Heart left ventricle (tissue), 16 donors: ENCODE data around the gene ABHD14A. TPM values are rescaled to one million over a fixed set of nuclear protein-coding genes. Genes with fewer than 3 reads are reported as not detected.
A peak's percentile ranks its signal among the peaks of the same experiment; 100 is the strongest.

Experiments used
- ATAC-seq, 4 donors: fragments of 200-7000 bp; cut with Tn5 transposase; one replicate each; pipeline ENCODE4 v1.9.1; 2020 to 2022; ENCODE audit warnings: moderate library complexity in 4 of 4, mild to moderate bottlenecking in 3 of 4, moderate number of reproducible peaks in 1 of 4
- DNase-seq, 5 donors: peaks; one replicate each; pipeline ENCODE4 v3.0.0-alpha.2; 2020
- H3K27ac ChIP-seq, 12 donors: fragments of 200-600 bp; sonication (generic) in 4 of 12; one replicate each; pipeline versions ENCODE4 v1.5.0 to v1.8.0; 2016 to 2022; ENCODE audit warnings: mild to moderate bottlenecking in 2 of 12
- H3K27me3 ChIP-seq, 9 donors: fragments of 200-600 bp; sonication (generic) in 2 of 9; one replicate each; pipeline versions ENCODE4 v1.5.1 to v1.8.0; 2016 to 2022; ENCODE audit warnings: mild to moderate bottlenecking in 3 of 9
- H3K36me3 ChIP-seq, 9 donors: fragments of 200-600 bp; sonication (generic) in 2 of 9; one replicate each; pipeline versions ENCODE4 v1.5.0 to v1.8.0; 2018 to 2022; ENCODE audit warnings: mild to moderate bottlenecking in 2 of 9
- H3K4me1 ChIP-seq, 12 donors: fragments of 200-600 bp; sonication (generic) in 4 of 12; one replicate each; pipeline versions ENCODE4 v1.5.0 to v1.8.0; 2016 to 2022; ENCODE audit warnings: mild to moderate bottlenecking in 3 of 12
- H3K4me3 ChIP-seq, 12 donors: fragments of 200-600 bp; sonication (generic) in 4 of 12; one replicate each; pipeline versions ENCODE4 v1.5.0 to v1.8.0; 2017 to 2022; ENCODE audit warnings: mild to moderate bottlenecking in 9 of 12, moderate library complexity in 4 of 12
- H3K9me3 ChIP-seq, 12 donors: fragments of 200-600 bp; sonication (generic) in 4 of 12; one replicate each; pipeline versions ENCODE4 v1.5.0 to v1.8.0; 2016 to 2022; ENCODE audit warnings: mild to moderate bottlenecking in 1 of 12
- CTCF ChIP-seq, 12 donors: fragments of 200-600 bp; sonication (generic) in 4 of 12; IDR thresholded peaks; one replicate each; pipeline versions ENCODE4 v1.5.0 to v1.8.0; 2018 to 2022; ENCODE audit warnings: antibody characterized with exemption in 12 of 12, mild to moderate bottlenecking in 5 of 12
- POLR2A ChIP-seq, 2 donors: fragments of 450-650 bp; IDR thresholded peaks; one replicate each; pipeline ENCODE4 v1.6.1; 2017; ENCODE audit warnings: antibody characterized with exemption in 2 of 2, mild to moderate bottlenecking in 2 of 2, moderate library complexity in 2 of 2
- WGBS, 4 donors: extraction: QIAGEN DNeasy Blood & Tissue Kit in 2 of 4; methylation state at CpG; one replicate each; pipeline versions ENCODE4 v1.1.5 to v1.1.7; 2013 to 2018; 5-methylcytosine and 5-hydroxymethylcytosine counted together
- intact Hi-C, 10 donors: fragments of 100-400 bp; cut with DNase I; formaldehyde crosslinking; loops; one replicate each; pipeline versions ENCODE4 v1.11.1 to v1.14.2; 2022
- polyA plus RNA-seq, 2 donors: library from polyadenylated mRNA; stranded (reverse); fragments of 200-250 nt; gene quantifications; one replicate each; pipeline ENCODE4 v1.2.3, GENCODE V29; 2013
- total RNA-seq, 9 donors: library from RNA; depleted of rRNA in 2 of 9; stranded (reverse); fragments of >200 nt in 2 of 9; fragmentation: NEBNext Ultra II Directional in 3 of 9; extraction: Animal tissue kit (Norgen Biotek cat#: 25700) in 3 of 9; gene quantifications; one replicate each; pipeline versions ENCODE4 v1.1.0 to v1.2.4, GENCODE V29; 2016 to 2023
- donor health status: ischemic (EF 13 %, LVEDD 7.1; RV severe dilation, severe dysfunction).
- donor health status: healthy with polysubstance abuse.
- donor health status: DM: no; HTN: yes; CAD: no.
- donor health status: DM: no; HTN: no; CAD: no.
- donor health status: ischemic (EF 25% LVEDD 6.9; RV normal size, moderate dysfunction).
- donor health status: ischemic (EF 25% LVEDD 5.7; RV mildly dilated, moderate dysfunction).
- donor health status: healthy.
- donor health status: DM: yes; HTN: yes; CAD: no.
- donor health status: ischemic (EF 35%, LVEDD 5.7; RV mildly dilated, moderate dysfunction).
- donor health status: nonischemic (EF 11% LVEDD 7.7; RV severe dilation, severe dysfunction).
- donor health status: DM: yes; HTN: yes; CAD: no.
- donor health status: PGD.
- donor health status: ischemic (EF 29% LVEDD 5.4; RV normal size, mild dysfunction).
- donor health status: nonischemic (EF 23%, LVEDD 6.1; RV moderate dilation, normal function).

ABHD14A gene
- total and polyA plus RNA-seq, 11 donors = 17.7 to 70.3 (median 22.1) TPM

- no peaks in the 10 kb centered on the region for H3K9me3 ChIP-seq
- no peaks in the 10 kb centered on the region for H3K27me3 ChIP-seq
- H3K4me3 ChIP-seq = no peak overlapping the region
- intact Hi-C loops = loop anchor here in 1 of 10 donors (5.0 kb wide), 1 partner anchor 37 kb away; no protein-coding TSS in a partner anchor
- ATAC-seq = no peak
- DNase-seq = no peak
- no peaks in the 10 kb centered on the region for H3K36me3 ChIP-seq
- peak overlapping the region in 1 of 12 donors; percentile 52 for H3K27ac ChIP-seq
- H3K4me1 ChIP-seq = peaks cover 19 to 75% (median 44%) of the 10 kb centered on the region in 12 donors
- TF ChIP-seq POLR2A (IDR thresholded peaks at IDR 0.05) (no peak), CTCF (IDR thresholded peaks at IDR 0.05) (no peak)
- WGBS, 4 donors = 77 to 80% (median 78%) methylated on average over 10 to 13 of the region's 13 CpGs
Measured at GRCh38 chr3:52015438-52016228, 40.8 kb downstream of the ABHD14A start.

- Histone ChIP-seq H3K4me3 (no peak overlapping the region), H3K36me3 (no peaks in the 10 kb centered on the region), H3K9me3 (no peaks in the 10 kb centered on the region), H3K4me1 (peaks cover 32 to 91% (median 63%) of the 10 kb centered on the region in 12 donors), H3K27ac (peak overlapping the region in 9 of 12 donors; percentile 22 to 99 (median 35)), H3K27me3 (no peaks in the 10 kb centered on the region)
- DNase-seq = no peak
- WGBS, 4 donors = 55 to 78% (median 60%) methylated on average over 10 to 11 of the region's 11 CpGs
- no peak for ATAC-seq
- intact Hi-C loops = loop anchor here in 1 of 10 donors (5.0 kb wide), 1 partner anchor 35 kb away; no protein-coding TSS in a partner anchor
- TF ChIP-seq POLR2A (IDR thresholded peaks at IDR 0.05) (no peak), CTCF (IDR thresholded peaks at IDR 0.05) (no peak)
Measured at GRCh38 chr3:52017586-52017985, 42.7 kb downstream of the ABHD14A start.

- Histone ChIP-seq H3K27me3 (no peaks in the 10 kb centered on the region), H3K9me3 (no peaks in the 10 kb centered on the region), H3K4me1 (peaks cover 32 to 91% (median 69%) of the 10 kb centered on the region in 12 donors), H3K27ac (peak overlapping the region; percentile 81 to 99 (median 93)), H3K36me3 (no peaks in the 10 kb centered on the region), H3K4me3 (no peak overlapping the region)
- ATAC-seq (no peak), DNase-seq (no peak)
- TF ChIP-seq POLR2A (IDR thresholded peaks at IDR 0.05) = no peak
- no peak for TF ChIP-seq CTCF (IDR thresholded peaks at IDR 0.05)
- intact Hi-C loops = loop anchor here in 1 of 10 donors (5.0 kb wide), 1 partner anchor 34 kb away; no protein-coding TSS in a partner anchor
- 90 to 96% (median 90%) methylated on average over 21 of the region's 21 CpGs for WGBS, 4 donors
Measured at GRCh38 chr3:52018319-52019000, 43.6 kb downstream of the ABHD14A start.
